Suppressor macrophage treated with lipopolysaccharide for 1 hour (primary cell): ENCODE data around the gene SAMD1.

Experiments used
- DNase-seq, 3 donors: peaks; one replicate each; pipeline ENCODE4 v3.0.0-alpha.2; 2020 to 2022

Gene SAMD1

DNA sequence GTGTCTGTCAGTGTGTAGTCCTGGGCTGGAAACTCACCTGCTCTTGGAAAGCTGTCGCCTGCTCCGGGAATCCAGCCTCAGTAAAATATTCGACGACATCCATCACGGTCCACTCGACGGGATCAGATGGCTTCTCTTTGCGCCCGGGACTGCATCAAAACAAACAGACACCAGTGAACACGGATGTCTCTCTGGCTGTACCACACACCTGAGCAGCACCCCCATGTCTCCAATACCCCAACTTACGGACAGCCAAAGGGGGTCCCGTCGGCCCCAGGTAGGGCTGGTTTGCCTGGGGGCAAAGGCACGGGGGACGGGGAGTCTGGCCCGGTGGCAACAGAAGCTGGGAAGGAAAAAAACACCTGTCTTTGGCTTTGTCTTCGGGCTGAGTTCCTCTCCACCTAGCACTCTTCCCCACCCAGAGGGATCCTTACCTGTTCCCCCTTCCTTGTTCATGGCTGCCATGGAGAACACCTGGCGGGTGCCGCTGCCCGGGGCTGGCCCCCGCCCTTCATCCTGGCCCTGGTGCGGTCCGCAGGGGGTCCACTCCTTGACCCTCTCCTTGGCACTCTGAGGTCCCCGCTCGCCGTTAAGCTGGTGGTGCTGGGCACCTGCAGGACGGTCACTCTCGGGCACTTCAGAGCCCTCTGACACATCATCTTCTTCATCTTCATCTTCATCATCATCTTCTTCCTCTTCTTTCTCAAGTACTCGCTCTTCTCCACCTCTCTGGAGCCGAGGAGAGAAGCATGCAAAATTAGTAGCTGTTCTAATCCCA lies 1.7 kb downstream of the SAMD1 start:
- DNase-seq: no peak

DNA sequence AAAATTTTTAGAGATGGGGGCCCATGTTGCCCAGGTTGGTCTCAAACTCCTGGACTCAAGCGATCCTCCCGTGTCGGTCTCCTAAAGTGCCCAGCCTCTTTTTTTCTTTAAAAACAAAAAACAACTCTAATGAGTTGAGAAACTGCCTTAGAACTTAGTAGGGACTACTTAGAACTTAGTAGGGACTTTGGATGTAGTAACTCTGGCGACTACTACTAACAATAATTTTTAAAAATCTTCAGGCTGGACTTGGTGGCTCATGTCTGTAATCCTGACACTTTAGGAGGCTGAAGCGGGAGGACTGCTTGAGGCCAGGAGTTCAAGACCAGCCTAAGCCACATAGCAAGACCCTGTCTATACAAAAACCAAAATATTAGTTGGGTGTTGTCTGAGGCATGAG lies 4.5 kb downstream of the SAMD1 start:
- DNase-seq: no peak

DNA sequence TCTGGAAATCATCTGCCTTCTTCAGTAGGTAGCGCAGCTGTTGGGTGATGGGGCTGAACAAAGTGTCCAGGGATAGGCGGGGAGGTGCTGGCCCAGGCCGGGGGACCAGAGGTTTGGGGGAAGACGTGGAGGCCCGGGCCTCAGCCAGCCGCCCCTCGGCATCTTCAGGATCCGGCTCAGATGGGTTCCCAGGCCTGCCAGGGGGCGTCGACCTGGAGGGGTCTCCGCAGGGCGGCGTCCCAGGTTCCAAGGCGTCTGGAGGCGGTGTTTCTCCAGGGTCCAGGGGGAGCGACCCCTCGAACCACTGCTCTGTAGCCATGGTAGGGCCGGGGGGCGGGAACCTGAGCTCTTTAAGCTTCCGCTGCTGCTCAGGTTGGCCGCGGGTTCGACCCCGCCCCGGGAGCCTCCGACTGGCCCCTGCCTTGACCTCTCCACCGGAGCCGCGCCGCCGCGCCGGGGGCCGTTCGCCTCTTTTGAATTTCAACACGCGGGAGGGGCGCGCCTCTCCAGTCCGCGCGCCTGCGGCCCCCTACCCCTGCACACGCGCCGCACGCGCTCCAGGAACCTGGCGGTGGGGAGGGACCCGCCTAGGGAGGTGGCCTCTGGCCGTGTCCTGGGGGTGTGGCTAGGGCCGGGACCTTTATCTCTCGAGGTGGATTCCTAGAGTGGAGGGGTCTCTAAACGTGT lies 5.1 kb downstream of the SAMD1 start, which contains the start of gene C19orf67:
C19orf67 (minus strand) TSS at position 475 of the 687 bp plus-strand sequence; CDS start at position 319, 156 bp downstream.
- DNase-seq: no peak

DNA sequence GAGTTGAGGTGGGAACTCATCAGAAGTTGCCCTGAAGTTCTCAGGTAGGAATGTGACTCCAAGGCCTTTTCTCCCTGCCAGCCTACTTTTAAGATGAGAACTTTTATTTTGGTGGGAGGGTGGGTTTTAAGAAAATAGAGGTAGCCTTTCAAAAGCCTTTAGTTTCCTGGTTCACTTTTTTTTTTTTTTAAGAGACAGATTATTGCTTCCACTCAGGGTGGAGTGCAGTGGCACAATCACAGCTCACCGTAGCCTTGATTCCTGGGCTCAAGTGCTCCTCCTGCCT lies 7.9 kb downstream of the SAMD1 start:
- DNase-seq: no peak

DNA sequence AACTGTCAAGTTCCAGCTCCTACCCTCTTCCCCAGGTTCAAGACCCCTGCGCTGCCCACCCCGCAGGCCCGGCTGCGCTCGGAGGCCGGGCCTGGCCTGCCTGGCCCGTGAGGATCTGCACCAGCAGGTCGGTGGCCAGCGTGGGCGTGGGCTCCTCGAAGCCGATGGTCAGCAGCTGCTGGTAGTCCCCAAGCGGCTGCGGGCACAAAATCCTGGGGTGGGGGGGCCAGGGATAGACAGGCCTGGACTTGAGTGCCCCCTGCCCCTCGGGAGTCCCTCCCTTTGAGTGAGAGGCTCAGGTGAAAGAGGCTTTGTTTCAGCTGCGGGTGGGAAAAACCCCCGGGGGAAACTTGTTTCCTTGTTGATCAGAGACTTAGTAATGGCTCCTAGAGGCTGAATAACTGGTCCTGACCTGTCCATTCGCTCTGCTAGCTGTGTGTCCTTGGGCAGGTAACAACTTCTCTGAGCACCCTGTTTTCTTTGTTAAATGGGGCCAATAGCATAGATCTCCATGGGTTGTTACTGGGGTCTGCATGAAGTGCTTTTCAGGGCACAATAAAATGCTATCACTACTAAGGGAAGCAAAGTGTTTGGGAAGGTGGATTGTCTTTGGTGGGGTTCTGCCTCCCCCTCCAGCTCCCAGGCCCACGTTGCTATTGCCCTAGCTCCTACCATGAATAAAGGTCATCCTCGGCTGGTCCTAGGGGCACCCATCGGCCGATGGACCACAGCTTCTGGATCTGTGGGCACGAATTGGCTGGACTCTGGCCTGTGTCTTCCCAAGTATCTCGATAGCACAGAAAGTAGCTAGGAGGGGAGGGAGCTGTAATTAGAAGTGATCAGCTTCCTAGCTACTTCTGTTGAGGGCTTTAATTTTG lies 8.5 kb downstream of the SAMD1 start:
- peak; percentile 63 to 82 (median 66) for DNase-seq

DNA sequence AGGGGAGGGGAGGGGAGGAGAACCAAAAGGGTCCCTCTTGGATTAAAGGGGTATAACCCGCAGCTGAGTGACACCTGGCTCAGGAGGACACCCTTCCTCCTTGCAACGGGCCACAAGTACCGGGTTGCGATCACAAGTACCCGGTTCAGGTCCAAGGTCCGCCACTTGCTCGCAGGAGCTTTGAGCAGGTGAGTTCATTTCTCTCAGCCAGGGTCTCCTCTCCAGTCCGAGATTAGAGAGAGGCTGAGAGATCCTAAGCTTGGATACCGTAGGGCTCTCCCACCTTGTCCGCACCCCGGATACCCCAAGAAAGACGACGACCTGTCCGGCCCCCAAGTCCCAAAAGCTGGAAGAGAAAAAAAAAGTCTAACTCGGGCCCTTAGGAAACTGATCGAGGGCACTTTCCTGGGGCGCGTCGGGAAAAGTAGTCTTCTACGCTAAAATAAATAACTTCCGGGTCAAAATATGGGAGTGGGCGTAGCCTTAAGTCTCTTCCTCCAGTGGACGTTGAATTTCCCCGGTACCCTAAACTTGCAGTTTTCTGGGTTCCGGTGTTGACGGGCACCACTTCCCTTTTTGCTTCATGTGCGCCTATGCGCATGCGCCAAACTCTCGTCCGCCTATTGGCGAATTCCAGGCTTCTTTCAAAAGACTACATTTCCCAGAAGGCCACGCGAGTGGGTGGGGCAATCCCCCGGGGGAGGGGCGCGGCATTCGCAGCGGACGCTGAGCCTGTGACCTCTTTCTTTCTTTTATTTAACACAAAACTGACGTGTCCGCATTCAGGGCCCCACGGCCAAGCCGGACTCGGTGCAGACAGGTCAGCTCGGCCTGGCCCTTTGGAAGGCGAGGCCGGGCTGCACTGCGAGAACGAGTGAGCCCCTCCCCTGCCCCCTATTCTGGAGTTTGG lies 9.4 kb downstream of the SAMD1 start:
- peak; percentile 98 to 100 (median 100) for DNase-seq

DNA sequence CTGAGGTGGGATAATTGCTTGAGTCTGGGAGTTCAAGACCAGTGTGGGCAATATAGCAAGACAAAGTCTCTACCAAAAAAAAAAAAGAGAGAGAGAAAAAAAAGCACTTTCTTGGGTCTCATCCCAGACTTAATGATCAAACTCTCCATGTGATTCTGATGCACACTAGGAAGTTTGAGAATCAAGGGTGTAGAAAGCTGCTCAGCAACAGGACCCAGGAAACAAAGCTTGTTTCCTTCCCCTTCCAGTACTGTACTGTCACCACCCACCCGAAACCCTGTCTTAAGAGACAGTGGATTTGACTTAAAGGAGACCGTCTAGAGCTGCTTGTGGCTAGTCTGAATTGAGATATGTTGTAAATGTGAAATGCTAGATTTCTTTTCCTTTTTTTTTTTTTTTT lies 12.1 kb downstream of the SAMD1 start:
- peak; percentile 85 to 93 (median 88) for DNase-seq

DNA sequence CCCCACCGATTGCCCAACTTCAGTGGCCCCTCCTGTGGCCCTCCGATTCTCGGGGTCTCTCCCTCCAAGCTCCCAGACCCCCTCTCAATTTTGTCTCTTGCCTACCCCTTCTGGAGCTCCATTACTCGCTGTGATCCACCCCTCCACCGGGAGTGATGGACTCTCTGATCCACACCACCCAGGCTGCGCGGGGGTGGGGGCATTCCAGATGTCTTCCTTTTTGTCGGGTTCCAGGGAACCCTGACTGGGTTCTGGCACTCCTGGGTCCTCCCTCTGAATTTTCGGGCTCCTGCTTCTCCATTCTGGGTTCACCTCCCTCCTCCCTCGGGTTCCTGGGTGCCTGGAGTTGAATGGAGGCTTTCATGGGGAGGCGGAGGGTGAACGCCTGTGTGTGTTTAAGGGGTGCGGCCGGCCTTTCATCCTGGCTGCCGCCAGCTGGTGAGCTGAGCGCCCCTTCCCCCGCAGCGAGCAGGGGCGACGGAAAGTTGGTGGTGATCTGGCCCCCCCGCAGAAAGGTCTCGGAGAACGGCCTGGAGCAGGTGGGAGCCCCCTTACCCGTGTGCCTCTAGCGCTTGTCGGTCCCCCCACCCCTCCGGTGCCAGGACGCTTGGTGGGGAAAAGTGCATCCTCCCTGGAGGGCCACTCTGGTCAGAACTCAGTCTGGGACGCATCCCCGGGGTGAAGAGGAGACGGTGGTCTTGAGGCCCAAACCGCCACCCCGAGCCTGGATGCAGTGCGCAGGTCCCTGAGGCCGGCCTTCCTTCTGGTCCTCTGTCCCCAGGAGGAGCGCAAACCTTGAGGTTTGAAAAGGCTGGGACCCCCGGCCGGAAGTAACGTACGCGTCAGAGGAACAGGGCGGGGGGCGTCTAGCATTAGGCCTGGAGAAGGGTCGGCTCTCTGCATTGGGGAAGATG lies 16.4 kb downstream of the SAMD1 start:
- peak; percentile 63 to 86 (median 71) for DNase-seq

DNA sequence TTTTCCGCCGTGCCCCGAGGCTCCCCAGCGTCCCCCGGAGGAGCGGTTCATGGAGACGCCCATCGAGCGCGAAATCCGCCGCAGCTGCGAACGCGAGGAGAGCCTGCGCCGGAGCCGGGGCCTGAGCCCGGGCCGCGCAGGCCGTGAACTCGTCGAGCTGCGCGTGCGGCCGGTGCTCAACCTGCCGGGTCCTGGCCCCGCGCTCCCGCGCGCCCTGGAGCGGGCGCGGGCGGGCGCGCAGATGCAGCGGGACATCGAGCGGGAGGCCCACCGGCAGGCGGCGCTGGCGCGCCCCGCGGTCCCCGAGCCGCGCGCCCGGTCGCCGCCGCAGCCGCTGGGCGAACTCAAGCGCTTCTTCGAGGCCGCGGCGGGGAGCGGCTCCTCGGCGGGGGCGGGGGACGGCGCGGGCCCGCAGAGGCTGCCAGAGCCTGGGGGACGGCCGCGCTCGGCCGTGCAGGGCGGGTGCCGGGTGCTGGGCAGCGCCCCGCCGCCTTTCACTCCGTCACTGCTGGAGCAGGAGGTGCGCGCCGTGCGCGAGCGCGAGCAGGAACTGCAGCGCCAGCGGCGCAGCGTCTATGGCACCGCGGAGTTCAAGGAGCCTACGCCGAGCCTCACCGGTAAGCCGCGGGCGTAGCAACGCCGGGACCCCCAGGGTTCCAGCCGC lies 17.2 kb downstream of the SAMD1 start:
- DNase-seq: peak; percentile 79 to 95 (median 89)

DNA sequence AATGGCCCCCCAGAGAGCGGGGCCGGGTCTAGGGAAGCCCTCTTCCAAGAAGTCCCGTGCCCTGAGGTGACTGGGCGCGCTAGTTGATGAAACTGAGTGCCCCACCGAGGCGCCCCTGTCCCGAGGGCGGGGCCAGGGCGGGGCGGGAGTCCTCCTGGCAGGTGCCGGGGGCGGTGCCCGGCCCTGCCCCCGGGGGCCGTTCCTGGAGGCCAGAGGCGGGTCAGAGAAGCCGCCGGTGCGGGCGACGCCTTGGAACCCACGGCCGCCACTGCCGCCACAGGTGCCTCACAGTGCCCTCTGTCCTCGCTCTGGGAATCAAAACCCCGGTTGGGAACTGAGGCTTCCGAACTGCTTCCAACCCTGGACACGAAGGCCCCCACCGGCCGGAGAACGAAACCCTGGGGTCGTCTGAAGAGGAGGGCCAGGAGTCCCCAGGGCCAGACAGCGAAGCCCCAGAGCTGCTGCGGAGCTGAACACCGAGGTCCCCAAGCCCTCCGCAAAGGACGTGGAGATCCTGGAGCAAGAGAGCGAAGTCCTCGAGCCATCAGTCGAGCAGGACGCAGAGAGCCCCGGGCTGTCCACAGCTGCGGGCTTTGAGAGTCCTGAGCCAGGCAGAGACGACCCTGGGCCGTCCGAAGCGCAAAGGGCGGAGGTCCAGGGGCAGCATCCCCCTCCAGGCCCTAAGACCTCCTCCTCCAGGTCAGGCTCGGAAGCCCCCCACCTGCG lies 17.9 kb downstream of the SAMD1 start, which contains the start of gene MISP3:
MISP3 (plus strand) TSS at position 252 of the 726 bp plus-strand sequence. CDS start 524 bp downstream, outside the sequence.
- DNase-seq: peak in 2 of 3 donors; percentile 27 to 57

DNA sequence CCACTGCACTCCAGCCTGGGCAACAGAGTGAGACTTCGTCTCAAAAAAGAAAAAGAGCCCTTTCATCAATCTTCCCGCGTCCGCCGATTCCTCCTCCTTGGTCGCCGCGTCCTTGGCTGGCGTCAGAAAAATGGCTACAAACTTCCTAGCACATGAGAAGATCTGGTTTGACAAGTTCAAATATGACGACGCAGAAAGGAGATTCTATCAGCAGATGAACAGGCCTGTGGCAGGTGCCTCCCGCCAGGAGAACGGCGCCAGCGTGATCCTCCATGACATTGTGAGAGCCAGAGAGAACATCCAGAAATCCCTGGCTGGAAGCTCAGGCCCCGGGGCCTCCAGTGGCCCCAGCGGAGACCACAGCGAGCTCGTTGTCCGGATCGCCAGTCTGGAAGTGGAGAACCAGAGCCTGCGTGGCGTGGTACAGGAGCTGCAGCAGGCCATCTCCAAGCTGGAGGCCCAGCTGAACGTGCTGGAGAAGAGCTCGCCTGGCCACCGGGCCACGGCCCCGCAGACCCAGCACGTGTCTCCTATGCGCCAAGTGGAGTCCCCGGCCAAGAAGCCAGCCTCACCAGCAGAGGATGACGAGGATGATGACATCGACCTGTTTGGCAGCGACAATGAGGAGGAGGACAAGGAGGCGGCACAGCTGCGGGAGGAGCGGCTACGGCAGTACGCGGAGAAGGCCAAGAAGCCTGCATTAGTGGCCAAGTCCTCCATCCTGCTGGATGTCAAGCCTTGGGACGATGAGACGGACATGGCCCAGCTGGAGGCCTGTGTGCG lies 20.1 kb downstream of the SAMD1 start:
- DNase-seq: no peak

DNA sequence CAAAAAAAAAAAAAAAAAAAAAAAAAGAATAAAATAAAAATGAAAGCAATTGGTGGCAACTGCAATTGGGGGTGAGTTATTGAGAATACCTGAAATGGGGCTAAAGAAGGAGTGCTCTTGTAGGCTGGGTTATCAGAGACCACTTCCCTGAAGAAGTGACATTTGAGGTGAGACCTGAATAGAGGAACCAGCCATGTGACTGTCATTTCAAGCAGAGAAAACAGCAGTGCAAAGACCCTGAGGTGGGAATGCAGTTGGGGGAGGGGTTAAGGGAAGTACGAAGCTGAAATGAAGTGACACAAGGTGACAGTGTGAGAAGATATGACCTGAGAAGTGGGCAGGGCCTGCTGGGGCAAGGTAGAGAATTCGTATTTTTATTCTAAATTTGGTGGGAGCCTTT lies 24.4 kb downstream of the SAMD1 start:
- no peak for DNase-seq

DNA sequence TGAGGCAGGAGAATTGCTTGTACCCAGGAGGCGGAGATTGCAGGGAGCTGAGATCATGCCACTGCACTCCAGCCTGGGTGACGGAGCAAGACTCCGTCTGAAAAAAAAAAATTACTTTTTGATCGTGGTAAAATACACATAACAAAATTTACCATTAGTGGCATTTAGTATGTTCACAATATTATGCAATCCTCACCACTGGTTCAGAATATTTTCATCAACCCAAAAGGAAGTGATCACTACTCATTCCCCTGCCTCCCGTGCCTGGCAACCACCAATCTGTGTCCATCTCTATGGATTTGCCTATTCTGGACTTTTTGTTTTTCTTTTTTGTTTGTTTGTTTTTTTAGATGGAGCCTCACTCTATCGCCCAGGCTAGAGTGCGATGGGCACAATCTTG lies 27.4 kb downstream of the SAMD1 start:
- DNase-seq: peak in 2 of 3 donors; percentile 34 to 51

DNA sequence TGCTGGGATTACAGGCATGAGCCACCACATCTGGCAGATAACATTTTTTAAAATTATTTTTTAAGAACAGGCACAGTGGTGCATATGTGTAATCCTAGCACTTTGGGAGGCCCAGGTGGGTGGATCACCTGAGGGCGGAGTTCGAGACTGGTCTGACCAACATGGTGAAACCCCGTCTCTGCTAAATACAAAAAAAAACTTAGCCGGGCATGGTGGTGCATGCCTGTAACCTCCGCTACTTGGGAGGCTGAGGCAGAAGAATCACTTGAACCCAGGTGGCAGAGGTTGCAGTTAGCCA lies 28.0 kb downstream of the SAMD1 start:
- DNase-seq: no peak

DNA sequence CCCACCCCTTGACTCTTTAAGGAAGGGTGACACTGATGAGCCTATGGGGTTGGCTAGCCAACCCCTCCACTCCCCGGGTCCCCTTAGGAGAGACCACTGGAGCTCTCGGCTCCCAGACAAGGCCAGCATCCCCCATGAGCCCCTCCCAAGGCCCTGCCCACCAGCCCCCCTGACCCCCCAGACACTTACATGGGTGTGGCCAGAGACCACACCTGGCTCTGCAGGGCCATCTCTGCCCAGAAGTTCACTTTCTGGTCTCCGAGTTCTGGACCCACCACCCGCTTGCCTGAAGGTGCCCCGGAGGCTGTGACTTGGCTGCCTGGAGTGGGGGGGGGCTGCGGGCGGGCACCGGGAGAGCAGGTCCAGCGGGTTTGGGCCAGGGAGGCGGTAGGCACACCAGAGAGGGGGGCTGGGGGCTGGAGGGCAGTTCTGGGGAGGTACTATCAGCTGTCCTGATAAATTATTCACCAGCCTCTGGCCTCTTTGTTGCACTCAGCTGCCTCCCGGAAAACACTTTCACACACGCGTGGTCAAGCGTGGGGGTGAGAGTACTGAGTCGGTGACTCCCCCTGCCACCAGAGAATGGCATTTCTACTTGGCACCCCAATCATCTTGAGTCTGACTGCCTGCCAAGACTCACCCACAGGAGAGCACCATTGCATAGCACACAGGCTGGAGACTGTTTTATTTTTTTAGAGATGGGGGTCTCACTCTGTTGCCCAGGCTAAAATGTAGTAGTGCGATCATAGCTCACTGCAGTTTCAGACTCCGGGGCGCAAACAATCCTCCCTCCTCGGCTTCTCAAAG lies 28.6 kb downstream of the SAMD1 start, which contains the start of gene PALM3:
PALM3 (minus strand) TSS at position 326 of the 807 bp plus-strand sequence; CDS start at position 230, 96 bp downstream.
- no peak for DNase-seq

DNA sequence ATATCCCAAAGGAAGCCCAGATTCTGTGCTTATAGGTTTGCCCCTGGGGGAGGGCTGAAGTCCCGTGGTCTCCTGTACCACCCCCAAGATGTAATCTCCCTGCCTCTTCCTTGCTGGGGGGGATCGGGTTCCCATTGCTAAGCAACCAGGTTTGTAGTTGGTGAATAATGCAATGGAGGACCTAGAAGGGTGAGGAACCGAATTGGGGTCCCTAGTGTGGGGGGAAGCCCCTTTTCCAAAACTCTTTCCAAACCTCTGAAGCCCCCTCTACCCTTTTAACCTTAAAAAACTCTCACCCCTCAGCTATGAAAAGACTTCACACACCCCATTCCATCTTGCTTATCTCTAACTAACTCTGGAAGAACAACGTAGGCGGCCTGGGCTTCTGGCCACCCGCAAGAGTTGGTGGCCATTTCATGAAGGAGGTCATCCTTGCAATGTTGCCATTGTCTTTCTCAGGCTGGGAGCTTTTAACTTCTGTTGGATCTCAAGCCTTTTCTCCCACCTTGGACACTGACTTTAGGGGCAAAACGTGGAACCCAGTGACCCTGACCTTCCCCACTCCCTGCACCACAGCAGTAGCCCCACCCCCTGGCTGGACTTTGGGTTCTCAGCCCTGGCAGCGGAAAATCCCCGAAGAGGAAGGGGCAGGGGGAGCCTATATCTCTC lies 29.3 kb downstream of the SAMD1 start:
- DNase-seq: no peak

DNA sequence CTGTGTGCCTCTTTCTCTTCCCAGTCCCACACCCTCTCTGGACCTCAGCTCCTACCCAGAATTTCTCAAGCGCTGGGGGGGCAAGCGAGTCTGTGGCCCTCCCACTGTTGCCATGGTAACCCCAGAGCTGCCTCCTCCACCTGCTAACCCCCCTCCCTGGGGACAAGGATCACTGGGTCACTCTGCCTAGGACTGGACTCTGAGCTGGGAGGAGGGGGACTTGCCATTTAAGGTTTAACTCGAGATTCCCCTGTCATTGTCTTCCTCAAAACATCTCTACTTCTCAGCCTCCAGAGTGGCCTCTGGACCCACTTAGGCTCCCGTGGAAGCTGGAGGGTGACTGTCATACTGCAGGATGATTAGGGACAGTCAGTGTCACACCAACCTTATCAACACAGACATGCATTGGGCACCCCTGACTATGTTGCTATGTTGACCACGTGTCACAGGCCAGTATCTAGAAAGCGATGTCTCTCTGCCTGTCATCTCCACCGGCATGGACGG lies 30.8 kb downstream of the SAMD1 start:
- DNase-seq: no peak
